Esophagus squamous epithelium (tissue), 5 donors: Measurements from ENCODE around the gene DOCK8. TPM values are rescaled to one million over a fixed set of nuclear protein-coding genes. Genes with fewer than 3 reads are reported as not detected.

Source experiments
- DNase-seq: peaks from one replicate; lab custom pipeline; 2025; lab: John Stamatoyannopoulos, UW
- H3K27ac ChIP-seq, 4 donors: fragments of 200-600 bp; sonication (generic); one replicate each; pipeline ENCODE4 v1.5.1; 2016 to 2019; ENCODE audit warnings: mild to moderate bottlenecking in 1 of 4
- H3K27me3 ChIP-seq, 4 donors: fragments of 200-600 bp; sonication (generic); 1 replicate in 3 of 4; 2 replicates in 1 of 4; pipeline versions ENCODE4 v1.5.1 to v1.6.0; 2017 to 2021; ENCODE audit warnings: antibody characterized with exemption in 1 of 4
- H3K36me3 ChIP-seq, 3 donors: fragments of 200-600 bp; sonication (generic); one replicate each; pipeline ENCODE4 v1.5.1; 2016 to 2019
- H3K4me1 ChIP-seq, 3 donors: fragments of 200-600 bp; sonication (generic); one replicate each; pipeline ENCODE4 v1.5.1; 2017 to 2019
- H3K4me3 ChIP-seq, 4 donors: fragments of 200-600 bp; sonication (generic); 1 replicate in 3 of 4; 2 replicates in 1 of 4; pipeline ENCODE4 v1.5.1; 2016 to 2019; ENCODE audit warnings: mild to moderate bottlenecking in 2 of 4, moderate library complexity in 1 of 4
- H3K9me3 ChIP-seq, 3 donors: fragments of 200-600 bp; sonication (generic); one replicate each; pipeline ENCODE4 v1.5.1; 2016 to 2019
- POLR2A ChIP-seq, 4 donors: fragments of 450-650 bp; IDR thresholded peaks; one replicate each; pipeline ENCODE4 v1.6.1; 2017; ENCODE audit warnings: antibody characterized with exemption in 4 of 4, mild to moderate bottlenecking in 4 of 4, moderate library complexity in 3 of 4
- WGBS, 2 donors: methylation state at CpG; one replicate each; pipeline ENCODE4 v1.1.5; 2018; 5-methylcytosine and 5-hydroxymethylcytosine counted together
- intact Hi-C: fragments of 100-400 bp; cut with DNase I; formaldehyde crosslinking; loops from one replicate; pipeline ENCODE4 v1.15.0; 2022
- total RNA-seq, 4 donors: library from RNA; depleted of rRNA; stranded (reverse); fragments of >200 nt; gene quantifications; one replicate each; pipeline ENCODE4 v1.1.0, GENCODE V29; 2016
- TF ChIP-seq, protein P1 (sequence below), 6 experiments: fragments of 450-650 bp in 4 of 6; fragments of 200-600 bp in 2 of 6; sonication (generic) in 2 of 6; IDR thresholded peaks; one replicate each; pipeline ENCODE4 v1.5.1; 2016 to 2019; ENCODE audit warnings: antibody characterized with exemption in 6 of 6, mild to moderate bottlenecking in 4 of 6, moderate library complexity in 4 of 6
- donor health status: DM: yes; HTN: yes; CAD: no.

DOCK8 gene
- total RNA-seq, 4 donors from 2014 or later = 6.9 to 21.6 (median 15.2) TPM

- TF ChIP-seq, protein P1, sequence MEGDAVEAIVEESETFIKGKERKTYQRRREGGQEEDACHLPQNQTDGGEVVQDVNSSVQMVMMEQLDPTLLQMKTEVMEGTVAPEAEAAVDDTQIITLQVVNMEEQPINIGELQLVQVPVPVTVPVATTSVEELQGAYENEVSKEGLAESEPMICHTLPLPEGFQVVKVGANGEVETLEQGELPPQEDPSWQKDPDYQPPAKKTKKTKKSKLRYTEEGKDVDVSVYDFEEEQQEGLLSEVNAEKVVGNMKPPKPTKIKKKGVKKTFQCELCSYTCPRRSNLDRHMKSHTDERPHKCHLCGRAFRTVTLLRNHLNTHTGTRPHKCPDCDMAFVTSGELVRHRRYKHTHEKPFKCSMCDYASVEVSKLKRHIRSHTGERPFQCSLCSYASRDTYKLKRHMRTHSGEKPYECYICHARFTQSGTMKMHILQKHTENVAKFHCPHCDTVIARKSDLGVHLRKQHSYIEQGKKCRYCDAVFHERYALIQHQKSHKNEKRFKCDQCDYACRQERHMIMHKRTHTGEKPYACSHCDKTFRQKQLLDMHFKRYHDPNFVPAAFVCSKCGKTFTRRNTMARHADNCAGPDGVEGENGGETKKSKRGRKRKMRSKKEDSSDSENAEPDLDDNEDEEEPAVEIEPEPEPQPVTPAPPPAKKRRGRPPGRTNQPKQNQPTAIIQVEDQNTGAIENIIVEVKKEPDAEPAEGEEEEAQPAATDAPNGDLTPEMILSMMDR (IDR thresholded peaks at IDR 0.05) = no peak
- no peak for TF ChIP-seq POLR2A (IDR thresholded peaks at IDR 0.05)
- peak overlapping the region; percentile 86 to 91 (median 86) for H3K27ac ChIP-seq
- H3K4me1 ChIP-seq = peaks cover 11 to 51% (median 26%) of the 10 kb centered on the region in 3 donors
- peak overlapping the region in 3 of 4 donors; percentile 56 to 71 (median 62) for H3K4me3 ChIP-seq
- no peaks in the 10 kb centered on the region for H3K27me3 ChIP-seq
- no peak for DNase-seq
- WGBS, 2 donors = 15 to 29% methylated on average over 7 to 8 of the region's 8 CpGs
- H3K36me3 ChIP-seq = peaks cover 0 to 19% (median 0%) of the 10 kb centered on the region in 3 donors
- intact Hi-C loops = no loop called here
- H3K9me3 ChIP-seq = no peaks in the 10 kb centered on the region
Measured at GRCh38 chr9:468766-469426, 254.2 kb downstream of the DOCK8 start.

DNA sequence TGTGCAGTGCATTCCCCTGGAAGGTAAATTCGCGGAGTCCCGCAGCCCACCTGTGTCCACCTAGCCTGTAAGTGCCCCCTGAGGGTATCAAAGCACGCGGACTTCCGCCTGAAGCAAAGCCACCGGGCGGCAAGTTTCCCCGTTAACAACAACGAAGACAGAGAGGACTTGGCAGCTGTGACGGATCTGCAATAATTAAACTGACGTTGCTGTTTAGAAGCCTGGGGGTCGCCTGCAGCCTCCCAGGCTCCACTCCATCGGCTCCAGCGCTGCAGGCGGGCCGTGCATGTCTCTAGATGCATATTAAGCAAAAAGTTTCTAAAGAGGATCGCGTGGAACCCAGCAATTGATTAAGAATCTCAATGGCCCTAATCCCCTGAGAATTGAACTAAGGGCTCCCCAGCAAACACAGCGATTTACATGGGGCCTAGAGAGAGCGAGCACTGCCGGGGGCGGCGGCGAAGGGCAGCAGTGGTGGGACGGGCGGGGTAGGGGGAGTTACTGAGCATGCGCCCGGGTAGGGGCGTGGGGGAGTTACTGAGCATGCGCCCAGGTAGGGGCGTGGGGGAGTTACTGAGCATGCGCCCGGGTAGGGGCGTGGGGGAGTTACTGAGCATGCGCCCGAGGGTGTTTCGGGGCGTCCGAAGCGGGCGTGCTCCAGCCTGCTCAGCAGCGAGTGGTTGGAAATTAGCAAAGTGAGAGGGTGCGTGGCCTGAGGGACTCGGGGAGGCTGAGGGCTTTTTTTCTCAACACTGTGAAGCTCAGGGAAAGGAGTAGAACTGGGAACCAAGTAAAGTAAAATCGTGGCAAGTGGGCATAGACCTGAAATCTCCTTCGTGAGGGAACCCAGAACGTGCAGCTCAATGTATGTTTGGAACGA, 255.2 kb downstream of the DOCK8 start:
- Histone ChIP-seq H3K9me3 (no peaks in the 10 kb centered on the region), H3K36me3 (peaks cover 0 to 9% (median 0%) of the 10 kb centered on the region in 3 donors), H3K27ac (peak overlapping the region; percentile 86 to 91 (median 86)), H3K4me1 (peaks cover 11 to 51% (median 26%) of the 10 kb centered on the region in 3 donors), H3K27me3 (no peaks in the 10 kb centered on the region), H3K4me3 (peak overlapping the region; percentile 37 to 71 (median 59))
- TF ChIP-seq POLR2A (IDR thresholded peaks at IDR 0.05) = peak in 3 of 4 donors; percentile 21 to 62 (median 41)
- TF ChIP-seq, protein P1 (IDR thresholded peaks at IDR 0.05) = no peak
- intact Hi-C loops = no loop called here
- 1 to 8% methylated on average over 19 to 22 of the region's 49 CpGs for WGBS, 2 donors
- peak; percentile 69 for DNase-seq

DNA sequence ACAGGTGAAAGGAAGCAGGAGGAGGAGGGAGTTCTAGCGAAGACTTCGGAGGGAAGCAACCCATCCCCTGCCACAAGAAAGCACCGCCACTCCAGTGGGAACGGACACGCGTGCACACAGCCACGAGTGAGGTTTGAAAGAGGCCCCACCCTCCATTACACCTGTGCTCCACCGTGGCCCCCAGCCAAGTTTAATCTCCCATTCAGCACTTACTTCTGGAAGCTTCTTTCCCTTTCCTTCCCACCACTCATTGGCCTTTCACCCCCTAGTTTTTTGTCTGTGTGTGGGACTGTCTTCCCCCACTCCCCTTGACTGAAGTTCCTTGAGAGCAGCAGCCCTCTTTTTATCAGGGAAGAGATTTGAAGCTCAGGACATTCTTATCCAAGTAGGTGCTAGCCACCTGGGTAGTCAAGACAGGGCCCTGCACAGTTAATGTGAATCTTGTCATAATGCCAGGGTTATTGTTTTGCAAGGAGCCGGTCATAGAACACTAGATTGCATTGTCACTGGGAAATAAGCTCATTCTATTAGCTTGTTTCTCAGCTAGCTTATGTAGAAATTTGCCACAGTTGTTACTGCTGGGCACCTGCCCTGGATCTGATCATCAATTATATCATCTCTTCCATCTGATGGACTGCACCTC, 256.0 kb downstream of the DOCK8 start:
- TF ChIP-seq, protein P1 (IDR thresholded peaks at IDR 0.05) = no peak
- TF ChIP-seq POLR2A (IDR thresholded peaks at IDR 0.05) = no peak
- H3K9me3 ChIP-seq = no peaks in the 10 kb centered on the region
- intact Hi-C loops = no loop called here
- H3K27me3 ChIP-seq = no peaks in the 10 kb centered on the region
- peaks cover 11 to 51% (median 26%) of the 10 kb centered on the region in 3 donors for H3K4me1 ChIP-seq
- peak overlapping the region; percentile 86 to 91 (median 86) for H3K27ac ChIP-seq
- peak overlapping the region; percentile 37 to 71 (median 59) for H3K4me3 ChIP-seq
- peaks cover 0 to 3% (median 0%) of the 10 kb centered on the region in 3 donors for H3K36me3 ChIP-seq
- WGBS, 2 donors = 3 to 11% methylated on average over 9 of the region's 9 CpGs
- no peak for DNase-seq

GRCh38 chr9:471320-471719, 256.7 kb downstream of the DOCK8 start:
- peaks cover 11 to 51% (median 26%) of the 10 kb centered on the region in 3 donors for H3K4me1 ChIP-seq
- no peaks in the 10 kb centered on the region for H3K9me3 ChIP-seq
- WGBS, 2 donors = 76 to 92% methylated on average over 1 to 3 of the region's 4 CpGs
- H3K4me3 ChIP-seq = peak overlapping the region in 1 of 4 donors; percentile 71
- no peaks in the 10 kb centered on the region for H3K27me3 ChIP-seq
- H3K36me3 ChIP-seq = no peaks in the 10 kb centered on the region
- peak overlapping the region; percentile 86 to 91 (median 86) for H3K27ac ChIP-seq
- intact Hi-C loops = no loop called here
- TF ChIP-seq, protein P1 (IDR thresholded peaks at IDR 0.05) = no peak
- TF ChIP-seq POLR2A (IDR thresholded peaks at IDR 0.05) = no peak
- no peak for DNase-seq
